H9 (cell line): ENCODE measurements around the gene SCT. TPM values are rescaled to one million over a fixed set of nuclear protein-coding genes. Genes with fewer than 3 reads are reported as not detected.
A peak's percentile ranks its signal among the peaks of the same experiment; 100 is the strongest.

ENCODE experiments used
- DNase-seq: peaks from one replicate; pipeline ENCODE4 v3.0.0-alpha.2; 2017
- H2AFZ ChIP-seq: one replicate; pipeline ENCODE4 v1.6.1; 2013; ENCODE audit warnings: mild to moderate bottlenecking, low read length, control low read depth, moderate library complexity
- H2AK5ac ChIP-seq: 2 replicates; pipeline ENCODE4 v1.6.1; 2013; ENCODE audit warnings: low read length, control low read depth, mixed read lengths; ENCODE audit not compliant: insufficient read length
- H2BK120ac ChIP-seq: one replicate; pipeline ENCODE4 v1.6.1; 2013; ENCODE audit warnings: low read depth, mild to moderate bottlenecking, low read length, control low read depth, inconsistent platforms; ENCODE audit not compliant: poor library complexity, severe bottlenecking
- H2BK12ac ChIP-seq: 2 replicates; pipeline ENCODE4 v1.6.1; 2013; ENCODE audit warnings: low read length, control low read depth, mixed read lengths, low read depth; ENCODE audit not compliant: insufficient read length
- H2BK15ac ChIP-seq: 2 replicates; pipeline ENCODE4 v1.6.1; 2013; ENCODE audit warnings: low read depth, low read length, control low read depth
- H2BK20ac ChIP-seq: one replicate; pipeline ENCODE4 v1.6.1; 2013; ENCODE audit warnings: low read depth, mild to moderate bottlenecking, low read length, control low read depth, inconsistent platforms; ENCODE audit not compliant: poor library complexity, severe bottlenecking
- H2BK5ac ChIP-seq: 2 replicates; pipeline ENCODE4 v1.6.1; 2013; ENCODE audit warnings: low read length, control low read depth, mixed read lengths; ENCODE audit not compliant: insufficient read length
- H3K14ac ChIP-seq: 2 replicates; pipeline ENCODE4 v1.6.1; 2013; ENCODE audit warnings: low read length, control low read depth; ENCODE audit not compliant: insufficient read depth
- H3K18ac ChIP-seq: 2 replicates; pipeline ENCODE4 v1.6.1; 2013; ENCODE audit warnings: low read depth, mild to moderate bottlenecking, mixed read lengths, low read length, control low read depth; ENCODE audit not compliant: insufficient read length
- H3K23ac ChIP-seq: 2 replicates; pipeline ENCODE4 v1.6.1; 2013; ENCODE audit warnings: low read length, control low read depth, mixed read lengths, low read depth; ENCODE audit not compliant: insufficient read length
- H3K23me2 ChIP-seq: 2 replicates; pipeline ENCODE4 v1.6.1; 2013; ENCODE audit warnings: low read depth, mild to moderate bottlenecking, mixed read lengths, low read length, control low read depth; ENCODE audit not compliant: insufficient read length, poor library complexity, severe bottlenecking
- H3K27ac ChIP-seq: 2 replicates; pipeline ENCODE4 v1.5.1; 2013; ENCODE audit warnings: low read length, control low read depth, mixed read lengths, low read depth; ENCODE audit not compliant: insufficient read length
- H3K27me3 ChIP-seq: 2 replicates; pipeline ENCODE4 v1.6.1; 2013; ENCODE audit warnings: low read length, control low read depth, inconsistent platforms; ENCODE audit not compliant: insufficient read depth
- H3K4ac ChIP-seq: 2 replicates; pipeline ENCODE4 v1.6.1; 2013; ENCODE audit warnings: low read depth, mild to moderate bottlenecking, control low read depth, inconsistent platforms, low read length, moderate library complexity
- H3K4me1 ChIP-seq: 2 replicates; pipeline ENCODE4 v1.6.1; 2013; ENCODE audit warnings: low read length, control low read depth, inconsistent platforms; ENCODE audit not compliant: insufficient read depth
- H3K4me2 ChIP-seq: 2 replicates; pipeline ENCODE4 v1.6.1; 2013; ENCODE audit warnings: low read length, control low read depth, mixed read lengths; ENCODE audit not compliant: insufficient read length, insufficient read depth
- H3K56ac ChIP-seq: 2 replicates; pipeline ENCODE4 v1.6.1; 2013; ENCODE audit warnings: low read depth, mild to moderate bottlenecking, mixed read lengths, low read length, control low read depth; ENCODE audit not compliant: insufficient read length
- H3K79me1 ChIP-seq: 2 replicates; pipeline ENCODE4 v1.6.1; 2013; ENCODE audit warnings: low read depth, mild to moderate bottlenecking, moderate library complexity, low read length, control low read depth, inconsistent platforms; ENCODE audit not compliant: insufficient read depth, poor library complexity, severe bottlenecking
- H3K79me2 ChIP-seq: 2 replicates; pipeline ENCODE4 v1.6.1; 2013; ENCODE audit warnings: low read length, control low read depth, inconsistent platforms; ENCODE audit not compliant: insufficient read depth
- H3K9ac ChIP-seq: 2 replicates; pipeline ENCODE4 v1.6.1; 2013; ENCODE audit warnings: low read length, control low read depth, mixed read lengths; ENCODE audit not compliant: insufficient read length; ENCODE audit errors: extremely low read depth
- H3K9me3 ChIP-seq: one replicate; pipeline ENCODE4 v1.6.1; 2013; ENCODE audit warnings: low read depth, low read length, inconsistent platforms; ENCODE audit not compliant: control insufficient read depth
- H3T11ph ChIP-seq: one replicate; pipeline ENCODE4 v1.6.1; 2013; ENCODE audit warnings: mild to moderate bottlenecking, low read length, control low read depth, inconsistent platforms
- H4K20me1 ChIP-seq: one replicate; pipeline ENCODE4 v1.6.1; 2013; ENCODE audit not compliant: control insufficient read depth, insufficient read length, insufficient read depth
- H4K5ac ChIP-seq: 2 replicates; pipeline ENCODE4 v1.6.1; 2013; ENCODE audit warnings: low read depth, mild to moderate bottlenecking, mixed read lengths, low read length, control low read depth; ENCODE audit not compliant: insufficient read length
- H4K8ac ChIP-seq: replicated peaks from 2 replicates; pipeline ENCODE4 v1.6.1; 2013; ENCODE audit warnings: low read length, control low read depth, mixed read lengths, low read depth; ENCODE audit not compliant: insufficient read length
- H4K91ac ChIP-seq: 2 replicates; pipeline ENCODE4 v1.6.1; 2013; ENCODE audit warnings: low read depth, mild to moderate bottlenecking, moderate library complexity, mixed read lengths, low read length, control low read depth; ENCODE audit not compliant: insufficient read length
- H3K27ac Mint-ChIP-seq, 3 experiments: 2 replicates in 2 of 3; 3 replicates in 1 of 3; pipeline ENCODE4 v1.8.0; 2020 to 2021; ENCODE audit warnings: mixed read lengths in 3 of 3, mild to moderate bottlenecking in 1 of 3, moderate library complexity in 1 of 3
- H3K27me3 Mint-ChIP-seq: 2 replicates; pipeline ENCODE4 v1.8.0; 2021; ENCODE audit warnings: low read depth, mild to moderate bottlenecking, moderate library complexity, mixed read lengths
- H3K36me3 Mint-ChIP-seq, 3 experiments: 2 replicates in 2 of 3; 3 replicates in 1 of 3; pipeline ENCODE4 v1.8.0; 2020 to 2021; ENCODE audit warnings: low read depth in 3 of 3, mixed read lengths in 3 of 3; ENCODE audit not compliant: insufficient read depth in 1 of 3
- H3K4me1 Mint-ChIP-seq, 2 experiments: 2 replicates each; pipeline ENCODE4 v1.8.0; 2020; ENCODE audit warnings: mixed read lengths in 2 of 2
- H3K4me3 Mint-ChIP-seq, 2 experiments: 2 replicates in 1 of 2; 3 replicates in 1 of 2; pipeline ENCODE4 v1.8.0; 2020 to 2021; ENCODE audit warnings: mild to moderate bottlenecking in 2 of 2, mixed read lengths in 2 of 2, moderate library complexity in 1 of 2
- H3K9me3 Mint-ChIP-seq, 2 experiments: 2 replicates in 1 of 2; 3 replicates in 1 of 2; pipeline ENCODE4 v1.8.0; 2020; ENCODE audit warnings: mild to moderate bottlenecking in 2 of 2, mixed read lengths in 2 of 2, moderate library complexity in 1 of 2
- WGBS: extraction: QIAGEN DNeasy Blood & Tissue Kit; methylation state at CpG from one replicate; pipeline ENCODE4 v1.1.7; 2013; ENCODE audit warnings: missing lambda C conversion rate, low lambda C conversion rate, mixed read lengths; ENCODE audit not compliant: insufficient read length; ENCODE audit errors: extremely low coverage; 5-methylcytosine and 5-hydroxymethylcytosine counted together
- total RNA-seq: library from RNA; stranded (reverse); gene quantifications from 2 replicates; pipeline ENCODE4 v1.2.1, GENCODE V29; 2021
- TF ChIP-seq, protein P1 (sequence below): fragments of 200-600 bp; sonication (generic); conservative IDR thresholded peaks from 3 replicates; pipeline ENCODE4 v1.8.0; 2021; ENCODE audit warnings: antibody characterized with exemption, mild to moderate bottlenecking

SCT gene
- total RNA-seq, 1 experiment from 2014 or later = 1.8 TPM

DNA sequence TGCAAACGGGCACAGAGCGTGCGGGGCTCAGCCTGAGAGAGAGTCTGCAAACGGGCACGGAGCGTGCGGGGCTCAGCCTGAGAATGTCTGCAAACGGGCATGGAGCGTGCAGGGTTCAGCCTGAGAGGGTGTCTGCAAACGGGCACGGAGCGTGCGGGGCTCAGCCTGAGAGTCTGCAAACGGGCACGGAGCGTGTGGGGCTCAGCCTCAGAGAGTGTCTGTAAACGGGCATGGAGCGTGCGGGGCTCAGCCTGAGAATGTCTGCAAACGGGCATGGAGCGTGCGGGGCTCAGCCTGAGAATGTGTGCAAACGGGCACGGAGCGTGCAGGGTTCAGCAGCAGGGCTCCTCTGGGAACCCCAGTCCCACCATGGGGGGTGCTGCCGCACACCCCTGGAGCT is 37.2 kb downstream of the SCT start:
- no peak overlapping the region for H3K9ac ChIP-seq
- H3T11ph ChIP-seq = no peak overlapping the region
- TF ChIP-seq, protein P1, sequence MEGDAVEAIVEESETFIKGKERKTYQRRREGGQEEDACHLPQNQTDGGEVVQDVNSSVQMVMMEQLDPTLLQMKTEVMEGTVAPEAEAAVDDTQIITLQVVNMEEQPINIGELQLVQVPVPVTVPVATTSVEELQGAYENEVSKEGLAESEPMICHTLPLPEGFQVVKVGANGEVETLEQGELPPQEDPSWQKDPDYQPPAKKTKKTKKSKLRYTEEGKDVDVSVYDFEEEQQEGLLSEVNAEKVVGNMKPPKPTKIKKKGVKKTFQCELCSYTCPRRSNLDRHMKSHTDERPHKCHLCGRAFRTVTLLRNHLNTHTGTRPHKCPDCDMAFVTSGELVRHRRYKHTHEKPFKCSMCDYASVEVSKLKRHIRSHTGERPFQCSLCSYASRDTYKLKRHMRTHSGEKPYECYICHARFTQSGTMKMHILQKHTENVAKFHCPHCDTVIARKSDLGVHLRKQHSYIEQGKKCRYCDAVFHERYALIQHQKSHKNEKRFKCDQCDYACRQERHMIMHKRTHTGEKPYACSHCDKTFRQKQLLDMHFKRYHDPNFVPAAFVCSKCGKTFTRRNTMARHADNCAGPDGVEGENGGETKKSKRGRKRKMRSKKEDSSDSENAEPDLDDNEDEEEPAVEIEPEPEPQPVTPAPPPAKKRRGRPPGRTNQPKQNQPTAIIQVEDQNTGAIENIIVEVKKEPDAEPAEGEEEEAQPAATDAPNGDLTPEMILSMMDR = no peak
- peak overlapping the region in 2 of 3 experiments; percentile 21 to 89; a peak in 2 of 7 replicates for H3K27ac Mint-ChIP-seq
- H3K9me3 ChIP-seq = no peaks in the 10 kb centered on the region
- H4K20me1 ChIP-seq = no peaks in the 10 kb centered on the region
- no peak overlapping the region for H2BK12ac ChIP-seq
- no peak overlapping the region for H4K5ac ChIP-seq
- H3K14ac ChIP-seq = no peak overlapping the region
- H3K4me1 Mint-ChIP-seq = no peaks in the 10 kb centered on the region
- H3K79me2 ChIP-seq = no peaks in the 10 kb centered on the region; the same call in 1 of the 2 replicates
- H3K9me3 Mint-ChIP-seq = no peaks in the 10 kb centered on the region
- H3K36me3 Mint-ChIP-seq = peaks cover 54 to 85% (median 81%) of the 10 kb centered on the region in 3 experiments
- H2BK5ac ChIP-seq = no peak overlapping the region
- no peak overlapping the region for H4K8ac ChIP-seq
- no peaks in the 10 kb centered on the region for H3K27me3 ChIP-seq
- no peak overlapping the region for H4K91ac ChIP-seq
- H3K4me3 Mint-ChIP-seq = no peak overlapping the region; a peak in 1 of 5 replicates
- no peak overlapping the region for H3K4me2 ChIP-seq
- no peak overlapping the region for H3K56ac ChIP-seq
- no peak overlapping the region for H3K27ac ChIP-seq
- no peaks in the 10 kb centered on the region for H3K27me3 Mint-ChIP-seq
- H3K23ac ChIP-seq = no peak overlapping the region
- no peak for DNase-seq
- H3K23me2 ChIP-seq = no peaks in the 10 kb centered on the region
- no peaks in the 10 kb centered on the region for H3K4me1 ChIP-seq
- no peak overlapping the region for H2BK20ac ChIP-seq
- no peak overlapping the region for H2AK5ac ChIP-seq
- WGBS = no CpG with 5 or more reads among the region's 26 CpGs
- no peak overlapping the region for H2BK15ac ChIP-seq
- no peak overlapping the region for H3K4ac ChIP-seq
- H2AFZ ChIP-seq = no peak overlapping the region
- no peak overlapping the region for H3K18ac ChIP-seq
- no peak overlapping the region for H2BK120ac ChIP-seq
- peaks cover 4% of the 10 kb centered on the region for H3K79me1 ChIP-seq
